GM21619 (cell line): ENCODE data around the gene CNPY4.
A peak's percentile ranks its signal among the peaks of the same experiment; 100 is the strongest.

Experiments
- ATAC-seq: cut with Tn5 transposase; IDR thresholded peaks from one replicate; pipeline ENCODE4 v1.9.1; 2021; ENCODE audit not compliant: unreplicated experiment

CNPY4 gene

DNA sequence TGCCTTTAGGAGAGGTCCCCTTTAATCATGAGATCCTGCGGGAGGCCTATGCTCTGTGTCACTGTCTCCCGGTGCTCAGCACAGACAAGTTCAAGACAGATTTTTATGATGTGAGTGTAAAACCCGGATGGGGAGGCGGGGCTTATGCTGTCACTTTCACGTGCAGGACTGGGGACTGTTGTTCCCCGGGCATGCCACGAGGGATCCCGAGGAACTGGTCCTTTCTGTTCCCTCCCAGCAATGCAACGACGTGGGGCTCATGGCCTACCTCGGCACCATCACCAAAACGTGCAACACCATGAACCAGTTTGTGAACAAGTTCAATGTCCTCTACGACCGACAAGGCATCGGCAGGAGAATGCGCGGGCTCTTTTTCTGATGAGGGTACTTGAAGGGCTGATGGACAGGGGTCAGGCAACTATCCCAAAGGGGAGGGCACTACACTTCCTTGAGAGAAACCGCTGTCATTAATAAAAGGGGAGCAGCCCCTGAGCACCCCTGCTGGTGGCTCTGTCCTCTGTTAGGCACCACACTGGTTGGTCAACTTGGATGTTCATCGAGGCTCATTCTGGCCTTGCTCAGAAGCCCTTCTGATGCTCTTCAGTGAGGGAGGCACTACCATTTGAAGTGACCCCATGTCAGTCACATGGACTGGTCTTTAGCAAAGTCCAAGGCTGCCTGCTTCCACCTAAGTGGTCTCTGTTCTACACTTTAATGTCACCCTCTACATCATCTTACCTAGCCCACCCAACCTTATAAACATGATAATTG, 27.8 kb upstream of the CNPY4 start:
- no peak for ATAC-seq

DNA sequence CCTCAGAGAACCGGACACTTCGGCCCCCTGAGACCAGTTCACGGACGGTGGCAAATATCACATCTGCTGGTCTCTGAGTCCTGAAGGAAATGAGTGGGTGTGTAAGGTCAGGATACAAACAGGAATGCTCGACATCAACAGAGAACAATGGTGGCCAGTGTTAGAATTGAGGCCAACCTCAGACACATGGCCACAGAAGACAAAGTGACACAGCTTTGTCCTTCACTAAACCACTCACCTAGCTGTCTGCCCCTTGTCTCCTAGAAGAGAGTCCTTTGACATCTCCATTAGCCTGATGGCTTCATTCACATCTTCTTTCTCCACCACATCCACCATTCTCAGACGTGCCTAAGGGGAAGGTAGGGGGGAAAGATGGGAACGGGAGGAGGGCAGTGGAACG, 26.4 kb upstream of the CNPY4 start:
- no peak for ATAC-seq

GRCh38 chr7:100093498-100093897, 25.9 kb upstream of the CNPY4 start:
- ATAC-seq = no peak

- ATAC-seq = no peak
Observed at GRCh38 chr7:100093925-100094486, 25.4 kb upstream of the CNPY4 start.

DNA sequence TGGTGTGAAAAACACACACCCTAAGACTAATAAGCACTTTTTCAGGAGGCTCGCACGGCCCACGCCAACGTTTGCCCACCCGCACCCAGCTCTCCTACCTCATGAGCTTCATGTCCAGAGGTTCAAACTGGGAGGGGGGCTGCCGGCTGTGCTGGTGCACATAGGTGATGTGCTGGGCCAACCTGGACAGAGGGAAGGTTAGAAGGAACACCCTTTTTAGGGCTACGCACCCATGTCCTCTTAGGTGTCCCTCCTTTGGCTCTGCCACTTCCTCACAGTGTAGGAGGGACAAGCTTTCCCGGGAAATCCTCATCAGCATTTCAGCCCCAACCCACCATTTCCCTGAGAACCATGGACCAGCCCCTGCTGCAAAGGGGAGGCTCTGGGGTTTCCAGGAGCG, 24.1 kb upstream of the CNPY4 start:
- no peak for ATAC-seq

DNA sequence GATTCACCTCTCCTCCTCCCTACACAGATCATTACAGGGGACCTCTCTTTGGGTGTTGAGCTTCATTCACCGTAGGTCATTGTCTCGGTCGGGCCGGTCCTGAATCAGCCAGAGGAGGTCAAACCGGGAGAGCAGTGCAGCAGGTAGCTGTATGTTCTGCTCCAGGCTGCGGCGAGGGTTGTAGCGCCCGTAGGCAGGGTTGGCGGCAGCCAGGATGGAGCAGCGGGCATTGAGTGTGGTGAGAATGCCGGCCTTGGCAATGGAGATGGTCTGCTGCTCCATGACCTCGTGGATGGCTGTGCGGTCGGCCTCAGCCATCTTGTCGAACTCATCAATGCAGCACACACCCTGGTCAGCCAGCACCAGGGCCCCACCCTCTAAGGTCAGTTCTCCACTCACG, 23.7 kb upstream of the CNPY4 start:
- no peak for ATAC-seq

GRCh38 chr7:100098913-100099312, 20.5 kb upstream of the CNPY4 start:
- ATAC-seq = no peak

- ATAC-seq = no peak
Observed at GRCh38 chr7:100099452-100099851, 20.0 kb upstream of the CNPY4 start.

DNA sequence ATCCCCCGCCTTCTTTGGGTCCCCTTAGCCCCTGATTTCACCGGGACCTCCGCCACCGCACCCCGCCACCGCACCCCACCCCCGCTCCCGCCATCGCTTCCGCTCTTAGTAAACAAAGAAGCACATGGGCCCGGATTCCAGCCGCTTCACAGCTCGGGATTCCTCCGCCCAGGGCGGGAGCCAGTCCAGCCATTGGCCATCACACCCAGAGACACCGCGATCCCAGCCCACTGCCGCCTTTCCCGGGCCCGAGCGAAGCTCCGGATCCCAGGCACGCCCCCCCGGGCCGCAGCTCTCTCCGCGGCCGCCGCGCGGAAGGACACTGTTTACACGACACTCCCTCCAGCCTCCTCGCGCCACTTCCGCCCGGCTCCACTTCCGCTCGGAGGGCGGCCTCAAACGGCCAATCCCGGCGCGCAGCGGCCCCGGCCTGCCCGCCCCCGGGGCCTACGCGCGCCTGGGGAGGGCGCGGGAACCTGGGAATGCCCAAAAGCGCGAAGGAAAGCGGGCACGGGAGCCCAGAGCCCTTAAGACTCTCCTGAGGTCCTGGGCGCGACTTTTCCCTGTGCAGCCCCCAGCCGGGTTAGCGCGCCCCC, 18.9 kb upstream of the CNPY4 start:
- peak; percentile 49 for ATAC-seq

DNA sequence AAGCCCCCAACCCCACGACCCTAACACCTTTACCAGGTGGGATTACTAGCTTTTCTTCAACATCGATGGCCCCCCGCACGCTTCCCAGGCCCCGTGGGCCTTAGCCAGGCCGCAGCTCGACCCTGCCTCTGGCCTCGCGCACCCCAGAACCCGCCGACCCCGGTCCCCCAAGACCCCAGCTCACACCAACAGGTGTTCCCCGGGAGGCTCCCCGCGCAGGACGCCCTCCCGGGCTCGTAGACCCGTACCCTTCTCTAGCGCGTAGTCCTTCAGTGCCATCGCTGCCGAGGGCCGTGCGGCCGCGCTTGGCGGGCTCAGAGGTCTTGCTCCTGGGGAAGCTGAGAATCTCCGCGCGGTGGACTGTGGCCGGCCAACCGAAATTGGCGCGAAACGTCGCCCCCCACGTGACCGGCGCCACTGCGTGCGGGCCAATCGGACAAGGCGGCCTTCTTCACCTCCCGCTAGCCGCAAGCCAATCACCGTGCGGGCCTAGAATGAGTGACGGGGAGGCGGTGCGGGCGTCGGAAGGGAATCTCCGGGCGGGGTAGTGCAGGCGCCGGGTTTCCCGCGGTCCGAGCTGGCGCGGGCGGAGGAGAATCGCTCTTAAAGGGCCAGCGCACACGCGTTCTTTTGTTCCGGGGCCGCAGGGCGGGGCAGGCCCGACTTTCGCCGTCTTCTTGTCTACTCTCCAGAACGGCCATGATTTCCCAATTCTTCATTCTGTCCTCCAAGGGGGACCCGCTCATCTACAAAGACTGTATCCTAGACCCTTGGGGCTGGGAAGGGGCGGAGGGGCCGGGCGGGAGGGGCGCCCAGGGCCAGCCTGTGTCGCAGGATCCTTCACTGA, 18.2 kb upstream of the CNPY4 start, which contains the start of the genes AP4M1 and MCM7:
AP4M1 (plus strand) TSS at position 628 of the 847 bp plus-strand sequence; CDS start at position 700, 72 bp downstream.
MCM7 (minus strand) TSS at position 382 of the 847 bp plus-strand sequence; CDS start at position 279, 103 bp downstream.
- peak; percentile 84 for ATAC-seq

DNA sequence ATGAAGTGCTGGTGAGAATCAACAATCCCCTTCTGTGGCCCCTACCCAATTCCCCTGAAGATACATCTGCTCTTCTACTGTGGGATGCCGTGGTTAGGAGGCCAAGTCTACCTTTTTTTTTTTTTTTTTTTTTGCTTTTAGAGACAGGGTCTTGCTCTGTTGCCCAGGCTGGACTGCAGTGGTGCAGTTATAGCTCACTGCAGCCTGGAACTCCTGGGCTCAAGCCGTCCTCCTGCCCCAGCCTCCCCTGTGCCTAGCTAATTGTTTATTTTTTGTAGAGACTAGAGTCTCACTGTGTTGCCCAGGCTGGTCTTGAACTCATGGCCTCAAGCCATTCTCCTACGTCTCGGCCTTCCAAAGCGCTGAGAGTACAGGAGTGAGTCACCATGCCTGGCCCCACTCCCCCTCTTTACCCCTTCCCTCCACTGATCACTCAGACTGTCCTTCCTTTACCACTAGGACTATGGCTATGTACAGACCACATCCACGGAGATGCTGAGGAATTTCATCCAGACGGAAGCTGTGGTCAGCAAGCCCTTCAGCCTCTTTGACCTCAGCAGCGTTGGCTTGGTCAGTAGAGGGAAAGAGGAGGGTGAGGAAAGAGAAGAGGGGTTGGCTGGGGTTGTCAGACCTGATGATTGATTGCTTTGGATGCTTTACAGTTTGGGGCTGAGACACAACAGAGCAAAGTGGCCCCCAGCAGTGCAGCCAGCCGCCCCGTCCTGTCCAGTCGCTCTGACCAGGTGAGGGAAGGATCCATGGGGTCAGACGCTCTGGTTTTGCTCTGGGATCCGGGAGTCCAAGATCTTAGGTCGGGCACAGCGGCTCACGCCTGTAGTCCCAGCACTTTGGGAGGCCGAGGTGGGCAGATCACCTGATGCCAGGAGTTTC, 16.2 kb upstream of the CNPY4 start:
- no peak for ATAC-seq

DNA sequence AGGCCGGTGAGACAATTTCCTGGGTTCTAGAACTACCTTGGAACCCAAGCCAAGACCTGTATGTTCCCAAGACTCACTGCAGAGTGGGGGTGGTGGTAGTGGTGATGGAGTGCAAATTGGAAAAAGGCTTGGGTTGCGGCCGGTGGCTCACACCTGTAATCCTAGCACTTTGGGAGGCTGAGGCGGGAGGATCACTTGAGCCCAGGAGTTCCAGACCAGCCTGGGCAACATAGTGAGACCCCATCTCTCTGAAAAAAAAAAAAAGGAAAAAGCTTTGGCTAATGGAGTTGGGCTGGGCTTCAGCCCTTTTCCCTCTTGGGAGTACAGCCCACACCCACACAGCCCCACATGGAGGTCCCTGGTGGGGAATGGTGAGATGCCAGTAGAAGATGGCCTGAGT, 13.9 kb upstream of the CNPY4 start:
- ATAC-seq = no peak

DNA sequence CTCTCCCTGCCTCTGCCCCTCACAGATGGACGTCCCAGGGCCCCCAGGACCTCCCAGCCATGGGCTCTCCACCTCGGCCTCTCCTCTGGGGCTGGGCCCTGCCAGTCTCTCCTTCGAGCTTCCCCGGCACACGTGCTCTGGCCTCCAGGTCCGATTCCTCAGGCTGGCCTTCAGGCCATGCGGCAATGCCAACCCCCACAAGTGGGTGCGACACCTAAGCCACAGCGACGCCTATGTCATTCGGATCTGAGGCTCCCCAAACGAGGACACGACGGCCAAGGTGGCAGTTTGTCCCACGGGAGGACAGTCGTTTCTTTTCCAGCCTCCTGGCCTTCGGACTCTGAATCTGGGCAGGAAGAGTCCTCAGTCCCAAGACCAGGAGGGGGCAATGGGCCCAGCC, 12.8 kb upstream of the CNPY4 start:
- no peak for ATAC-seq

DNA sequence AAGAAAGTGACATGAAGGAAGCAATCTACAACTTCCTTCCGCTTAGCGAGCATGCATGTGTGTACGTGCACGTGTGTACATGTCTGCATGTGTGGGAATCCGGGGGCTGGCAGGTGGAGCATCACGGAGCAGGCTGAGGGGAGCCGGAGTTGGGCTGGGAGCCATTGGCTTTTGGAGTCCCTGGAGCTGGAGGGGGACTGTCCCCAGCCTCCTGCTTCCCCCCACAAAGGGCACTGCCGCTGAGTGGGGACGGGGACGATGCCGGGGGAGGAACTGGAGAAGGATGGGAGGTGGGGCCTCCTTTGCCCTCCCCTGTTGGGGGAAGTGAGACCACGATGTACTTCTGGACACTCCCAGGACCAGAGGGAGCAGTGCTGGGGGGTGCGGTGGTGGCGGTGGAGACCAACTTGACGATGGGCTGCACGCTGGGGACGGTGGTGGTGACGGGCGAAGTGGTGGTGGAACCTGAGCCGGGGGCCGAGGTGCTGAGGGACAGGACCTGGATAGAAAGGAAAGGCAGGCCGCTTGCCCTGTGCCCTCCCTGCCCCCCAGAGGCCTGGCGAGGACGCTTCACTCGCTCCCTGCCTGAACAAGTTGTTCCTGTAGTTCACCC, 12.2 kb upstream of the CNPY4 start:
- ATAC-seq = no peak

GRCh38 chr7:100107890-100108289, 11.5 kb upstream of the CNPY4 start:
- no peak for ATAC-seq

DNA sequence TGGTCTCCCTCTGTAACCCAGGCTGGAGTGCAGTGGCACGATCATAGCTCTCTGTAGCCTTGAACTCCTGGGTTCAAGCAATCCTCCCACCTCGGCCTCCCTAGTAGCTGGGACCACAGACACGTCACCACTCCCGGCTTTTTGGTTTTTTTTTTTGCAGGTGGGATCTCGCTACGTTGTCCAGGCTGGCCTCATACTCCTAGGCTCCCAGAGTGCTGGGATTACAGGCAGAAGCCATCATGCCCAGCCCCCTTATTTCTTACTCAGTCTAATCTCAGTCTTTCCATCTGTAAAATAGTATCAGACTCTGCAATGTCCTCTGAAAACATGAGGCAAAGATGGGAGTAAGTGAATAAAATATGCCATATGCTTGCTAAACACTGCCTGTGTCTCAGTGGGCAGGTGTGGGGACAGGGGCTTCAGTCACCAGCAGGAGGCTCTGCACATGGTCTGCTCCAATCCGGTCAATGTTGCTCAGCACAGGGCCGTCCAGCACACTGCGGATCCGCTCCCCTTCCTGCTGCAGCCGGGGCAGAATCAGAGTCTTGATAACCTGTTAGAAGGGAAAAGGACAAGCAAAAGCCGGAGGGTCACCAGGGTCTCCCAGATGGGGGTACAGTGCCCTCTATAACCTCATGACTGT, 9.8 kb upstream of the CNPY4 start:
- no peak for ATAC-seq

- no peak for ATAC-seq
Observed at GRCh38 chr7:100111156-100111555, 8.3 kb upstream of the CNPY4 start.

DNA sequence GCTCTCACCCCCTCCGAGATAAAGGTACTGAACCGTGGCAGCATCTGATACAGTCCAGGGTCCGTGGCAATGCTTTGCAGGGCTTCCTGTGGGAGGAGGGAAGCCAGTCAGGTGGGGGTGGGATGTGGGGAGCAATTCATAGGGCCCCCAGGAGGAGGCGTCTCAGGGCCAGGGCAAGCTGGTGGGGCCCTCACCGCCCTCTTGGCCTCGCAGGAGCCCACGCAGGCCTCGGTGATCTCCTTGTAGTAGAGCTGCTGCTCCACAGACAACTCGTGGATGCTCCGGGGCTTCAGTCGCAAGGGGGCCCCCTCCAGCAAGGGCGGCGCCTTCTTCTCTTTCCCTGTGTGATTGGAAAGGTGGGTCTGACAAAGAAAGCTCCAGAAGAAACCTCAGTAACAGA, 7.5 kb upstream of the CNPY4 start:
- no peak for ATAC-seq

GRCh38 chr7:100115026-100115425, 4.4 kb upstream of the CNPY4 start:
- no peak for ATAC-seq
